Measurements from ENCODE around the gene PIK3R1. TPM values are rescaled to one million over a fixed set of nuclear protein-coding genes. Genes with fewer than 3 reads are reported as not detected.

The PIK3R1 gene
- total RNA-seq, 1 donor from 2014 or later, result 18.4 TPM

DNA sequence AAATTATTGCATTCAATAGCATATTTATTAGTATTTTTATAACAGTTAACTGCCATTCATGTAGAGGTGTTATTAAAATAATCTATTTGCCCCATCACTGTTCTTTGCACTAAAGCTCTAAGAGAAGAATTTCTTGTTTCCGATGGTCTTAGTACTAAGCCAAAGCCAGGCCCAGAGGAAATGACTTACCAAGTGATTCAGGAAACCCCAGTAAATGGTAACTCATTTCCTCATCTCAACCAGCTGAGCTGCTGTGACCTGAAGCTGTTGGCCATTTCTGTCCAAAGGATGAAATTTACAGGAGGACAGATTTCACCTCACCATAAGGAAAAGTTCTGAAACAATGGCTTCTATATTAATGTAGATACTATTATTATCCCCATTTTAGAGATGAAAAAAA is 117.0 kb downstream of the PIK3R1 start:
- peak; percentile 89 for DNase-seq

- peak; percentile 70 for DNase-seq
Measured at GRCh38 chr5:68333649-68334552, 118.3 kb downstream of the PIK3R1 start.

- DNase-seq, result no peak
Measured at GRCh38 chr5:68334553-68334886, 119.0 kb downstream of the PIK3R1 start.

DNA sequence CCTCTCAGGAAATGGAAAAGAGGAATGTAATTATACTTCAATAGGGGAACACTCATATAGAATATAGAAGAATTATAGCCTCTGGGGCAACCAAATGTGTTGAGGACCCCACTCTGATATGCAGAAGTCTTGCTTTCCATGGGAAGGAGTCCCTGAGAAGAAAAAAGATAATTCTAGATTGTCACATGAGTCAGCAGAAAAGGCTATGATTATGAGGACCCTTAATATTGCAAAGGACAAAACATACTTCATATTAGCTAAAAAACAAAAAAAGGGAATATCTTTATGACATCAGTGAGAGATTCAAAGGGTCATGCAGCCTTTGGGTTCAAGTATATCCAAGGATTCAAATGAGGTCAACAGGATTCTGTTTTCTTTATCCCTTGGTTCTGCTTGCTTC is 119.5 kb downstream of the PIK3R1 start:
- no peak for DNase-seq

- no peak for DNase-seq
Measured at GRCh38 chr5:68336200-68336599, 120.6 kb downstream of the PIK3R1 start.

DNA sequence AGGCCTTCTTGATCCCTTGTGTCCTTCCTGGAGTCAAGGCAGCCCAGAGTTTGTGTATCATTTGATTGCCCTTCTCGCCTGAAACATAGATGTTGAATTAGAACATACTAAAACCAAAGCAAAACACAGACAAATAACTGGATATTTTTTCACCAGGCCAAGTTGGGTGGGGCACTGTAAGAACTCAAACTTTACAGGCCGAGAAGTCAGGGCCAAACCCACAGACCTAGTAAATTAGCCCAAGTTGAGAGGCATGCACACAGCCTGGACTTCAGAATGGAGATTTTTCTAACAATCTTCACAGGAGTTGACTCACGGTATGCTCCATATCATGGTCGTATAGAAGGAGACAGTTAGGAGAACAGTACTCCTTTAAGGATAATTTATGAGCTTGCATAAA is 121.7 kb downstream of the PIK3R1 start:
- no peak for DNase-seq

DNA sequence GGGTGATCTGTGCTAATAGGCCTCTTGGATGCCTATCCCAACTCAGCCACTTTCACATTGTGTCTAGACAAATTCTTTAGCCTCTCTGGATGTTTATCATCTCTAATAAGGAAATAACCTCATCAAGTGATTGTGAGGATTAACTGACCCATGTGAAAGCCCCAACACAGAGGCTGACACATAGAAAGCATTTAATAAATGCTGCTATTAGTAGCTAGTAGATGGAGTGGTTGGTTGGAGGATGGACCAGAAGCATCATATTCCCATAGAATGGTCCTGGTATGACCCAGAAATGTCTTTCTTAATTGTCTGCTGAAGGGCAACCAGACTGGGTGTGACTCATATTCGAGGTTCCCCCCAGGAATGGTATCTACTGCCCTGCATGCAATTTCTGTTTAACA is 124.4 kb downstream of the PIK3R1 start:
- peak; percentile 51 for DNase-seq

GRCh38 chr5:68341006-68341405 is 125.5 kb downstream of the PIK3R1 start:
- no peak for DNase-seq

GRCh38 chr5:68342693-68343092 is 127.1 kb downstream of the PIK3R1 start:
- DNase-seq, result no peak

GRCh38 chr5:68343421-68343826 is 127.9 kb downstream of the PIK3R1 start:
- DNase-seq, result peak; percentile 83

- DNase-seq, result peak; percentile 71
Measured at GRCh38 chr5:68344447-68345111, 129.0 kb downstream of the PIK3R1 start.

GRCh38 chr5:68345171-68345570 is 129.6 kb downstream of the PIK3R1 start:
- DNase-seq, result no peak

- DNase-seq, result no peak
Measured at GRCh38 chr5:68345582-68345981, 130.0 kb downstream of the PIK3R1 start.

- no peak for DNase-seq
Measured at GRCh38 chr5:68347536-68347935, 132.0 kb downstream of the PIK3R1 start.

DNA sequence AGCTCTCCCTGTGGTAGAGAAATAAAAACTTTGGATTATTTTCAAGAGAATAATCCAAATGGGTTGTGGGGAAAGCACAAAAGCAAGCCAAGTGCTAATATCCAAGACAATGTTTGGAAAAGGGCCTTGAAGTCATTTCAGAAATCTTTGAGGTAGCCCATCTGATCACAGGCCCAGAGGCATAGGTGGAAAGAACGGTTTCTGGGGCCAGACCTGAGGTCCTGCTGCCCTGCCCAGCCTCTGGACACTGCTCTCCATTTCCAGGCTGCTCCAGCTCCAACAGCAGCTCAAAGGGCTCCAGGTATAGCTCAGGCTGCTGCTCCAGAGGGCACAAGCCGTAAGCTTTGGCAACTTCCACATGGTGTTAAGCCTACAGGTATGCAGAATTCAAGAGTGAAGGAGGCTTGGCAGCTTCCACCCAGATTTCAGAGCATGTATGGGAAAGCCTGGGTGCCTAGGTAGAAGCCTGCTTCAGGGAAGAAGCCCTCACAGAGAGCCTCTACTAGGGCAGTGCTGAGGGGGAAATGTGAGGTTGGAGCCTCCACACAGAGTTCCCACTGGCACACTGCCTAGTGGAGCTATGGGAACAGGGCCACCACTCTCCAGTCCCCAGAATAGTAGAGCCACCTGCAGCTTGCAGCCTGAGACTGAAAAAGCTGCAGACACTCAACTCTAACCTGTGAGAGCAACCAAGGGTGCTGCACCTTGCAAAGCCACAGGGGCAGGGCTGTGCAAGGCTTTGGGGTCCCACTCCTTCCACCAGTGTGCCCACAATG is 133.1 kb downstream of the PIK3R1 start:
- no peak for DNase-seq

GRCh38 chr5:68350176-68350575 is 134.6 kb downstream of the PIK3R1 start:
- no peak for DNase-seq

Data from dermis blood vessel endothelial cell (primary cell).